Ovary (tissue), 9 donors: Measurements from ENCODE around the gene PRKD1. TPM values are rescaled to one million over a fixed set of nuclear protein-coding genes. Genes with fewer than 3 reads are reported as not detected.

Experiments used
- DNase-seq, 5 donors: peaks; one replicate each; pipeline ENCODE4 v3.0.0-alpha.2; 2019 to 2020
- H3K27ac ChIP-seq, 2 donors: fragments of 200-600 bp; one replicate each; pipeline versions ENCODE4 v1.5.1 to v1.8.0; 2019 to 2022
- H3K27me3 ChIP-seq: fragments of 200-600 bp; one replicate; pipeline ENCODE4 v1.8.0; 2022
- H3K36me3 ChIP-seq: fragments of 200-600 bp; sonication (generic); one replicate; pipeline ENCODE4 v1.5.1; 2019
- H3K4me1 ChIP-seq: one replicate; pipeline ENCODE4 v1.8.1; 2013; ENCODE audit warnings: mild to moderate bottlenecking, moderate library complexity; ENCODE audit not compliant: insufficient read depth
- H3K4me3 ChIP-seq: fragments of 200-600 bp; sonication (generic); one replicate; pipeline ENCODE4 v1.5.1; 2017
- H3K9me3 ChIP-seq, 2 donors: fragments of 200-600 bp in 1 of 2; sonication (generic) in 1 of 2; one replicate each; pipeline versions ENCODE4 v1.5.1 to v1.8.1; 2013 to 2019; ENCODE audit warnings: mild to moderate bottlenecking in 1 of 2, moderate library complexity in 1 of 2
- CTCF ChIP-seq, 3 donors: fragments of 450-650 bp in 2 of 3; fragments of 200-600 bp in 1 of 3; IDR thresholded peaks; one replicate each; pipeline versions ENCODE4 v1.5.1 to v1.8.0; 2016 to 2022; ENCODE audit warnings: antibody characterized with exemption in 3 of 3, mild to moderate bottlenecking in 1 of 3
- EP300 ChIP-seq: sonication (generic); formaldehyde crosslinking; IDR thresholded peaks from one replicate; pipeline ENCODE4 v1.6.1; 2017; ENCODE audit warnings: antibody characterized with exemption
- POLR2A ChIP-seq: fragments of 450-650 bp; IDR thresholded peaks from one replicate; pipeline ENCODE4 v1.6.1; 2017; ENCODE audit warnings: antibody characterized with exemption, mild to moderate bottlenecking, moderate library complexity
- WGBS, 3 donors: extraction: QIAGEN DNeasy Blood & Tissue Kit in 1 of 3; methylation state at CpG; one replicate each; pipeline versions ENCODE4 v1.1.5 to v1.1.7; 2013 to 2017; 5-methylcytosine and 5-hydroxymethylcytosine counted together
- intact Hi-C, 4 donors: fragments of 100-400 bp; cut with DNase I; formaldehyde crosslinking; loops; one replicate each; pipeline versions ENCODE4 v1.11.0 to v1.15.1; 2022 to 2023
- polyA plus RNA-seq, 2 donors: library from polyadenylated mRNA; stranded (reverse); fragments of 200-250 nt in 1 of 2; fragments of 350-450 nt in 1 of 2; fragmentation: Illumina TruSeq in 1 of 2; extraction: RNeasy Lipid Tissue Mini Kit (QIAGEN cat#74804) in 1 of 2; gene quantifications; one replicate each; pipeline ENCODE4 v1.2.3, GENCODE V29; 2013 to 2014
- total RNA-seq, 7 donors: library from RNA; depleted of rRNA in 2 of 7; stranded (reverse); fragments of >200 nt in 2 of 7; fragmentation: NEBNext Ultra II Directional in 3 of 7; extraction: Animal tissue kit (Norgen Biotek cat#: 25700) in 3 of 7; gene quantifications; one replicate each; pipeline versions ENCODE4 v1.1.0 to v1.2.4, GENCODE V29; 2016 to 2023
- donor health status: DM: no; HTN: no; CAD: no; lungs with moderate emphysema.
- donor health status: DM: no; HTN: no; CAD: no.
- donor health status: Bipolar disorder and iron deficiency.
- donor health status: DM: yes; HTN: yes; CAD: no.
- donor health status: DM: no; HTN: no; CAD: no.
- donor health status: DM: yes; HTN: yes; CAD: no.

The PRKD1 gene
- total and polyA plus RNA-seq, 9 donors, result 7.7 to 39.9 (median 21.6) TPM

GRCh38 chr14:29802211-29802610 lies 125.4 kb downstream of the PRKD1 start:
- intact Hi-C loops, result no loop called here
- H3K27me3 ChIP-seq, result no peaks in the 10 kb centered on the region
- DNase-seq, result no peak
- H3K4me1 ChIP-seq, result no peaks in the 10 kb centered on the region
- TF ChIP-seq CTCF (IDR thresholded peaks at IDR 0.05) (no peak), POLR2A (no peak), EP300 (no peak)
- H3K4me3 ChIP-seq, result no peak overlapping the region
- no peaks in the 10 kb centered on the region for H3K9me3 ChIP-seq
- no peaks in the 10 kb centered on the region for H3K36me3 ChIP-seq
- no peak overlapping the region for H3K27ac ChIP-seq

- no peaks in the 10 kb centered on the region for H3K36me3 ChIP-seq
- no peak for DNase-seq
- H3K27ac ChIP-seq, result no peak overlapping the region
- H3K27me3 ChIP-seq, result no peaks in the 10 kb centered on the region
- intact Hi-C loops, result no loop called here
- H3K4me1 ChIP-seq, result no peaks in the 10 kb centered on the region
- no peak overlapping the region for H3K4me3 ChIP-seq
- H3K9me3 ChIP-seq, result no peaks in the 10 kb centered on the region
- no peak for TF ChIP-seq POLR2A
Observed at GRCh38 chr14:29800961-29801360, 126.7 kb downstream of the PRKD1 start.

GRCh38 chr14:29799464-29800095 lies 128.1 kb downstream of the PRKD1 start:
- intact Hi-C loops, result no loop called here
- H3K9me3 ChIP-seq, result no peaks in the 10 kb centered on the region
- H3K4me3 ChIP-seq, result no peak overlapping the region
- no peaks in the 10 kb centered on the region for H3K27me3 ChIP-seq
- TF ChIP-seq CTCF (IDR thresholded peaks at IDR 0.05), result no peak
- TF ChIP-seq EP300, result no peak
- TF ChIP-seq POLR2A, result no peak
- DNase-seq, result no peak
- no peak overlapping the region for H3K27ac ChIP-seq
- no peaks in the 10 kb centered on the region for H3K36me3 ChIP-seq
- WGBS, 3 donors, result 58 to 72% (median 60%) methylated on average over 6 of the region's 6 CpGs
- no peaks in the 10 kb centered on the region for H3K4me1 ChIP-seq

- no peak for TF ChIP-seq EP300
- TF ChIP-seq POLR2A, result no peak
- no peak for TF ChIP-seq CTCF (IDR thresholded peaks at IDR 0.05)
- 31 to 50% (median 41%) methylated on average over 2 of the region's 2 CpGs for WGBS, 3 donors
- Histone ChIP-seq H3K4me3 (no peak overlapping the region), H3K4me1 (no peaks in the 10 kb centered on the region), H3K9me3 (no peaks in the 10 kb centered on the region), H3K36me3 (no peaks in the 10 kb centered on the region), H3K27me3 (no peaks in the 10 kb centered on the region), H3K27ac (no peak overlapping the region)
- intact Hi-C loops, result no loop called here
- no peak for DNase-seq
Observed at GRCh38 chr14:29798811-29799210, 128.8 kb downstream of the PRKD1 start.

GRCh38 chr14:29798108-29798663 lies 129.5 kb downstream of the PRKD1 start:
- Histone ChIP-seq H3K9me3 (no peaks in the 10 kb centered on the region), H3K4me1 (no peaks in the 10 kb centered on the region), H3K27ac (no peak overlapping the region), H3K27me3 (no peaks in the 10 kb centered on the region), H3K36me3 (no peaks in the 10 kb centered on the region), H3K4me3 (no peak overlapping the region)
- TF ChIP-seq CTCF (IDR thresholded peaks at IDR 0.05) (no peak), POLR2A (no peak), EP300 (no peak)
- no peak for DNase-seq
- intact Hi-C loops, result no loop called here
- 96 to 98% (median 98%) methylated on average over 2 of the region's 2 CpGs for WGBS, 3 donors
